Gastrocnemius medialis (tissue), 4 donors: ENCODE data around the gene TBXA2R.

Source experiments
- POLR2A ChIP-seq, 2 donors: fragments of 450-650 bp; IDR thresholded peaks; one replicate each; pipeline ENCODE4 v1.6.1; 2017; ENCODE audit warnings: antibody characterized with exemption in 2 of 2, mild to moderate bottlenecking in 2 of 2, moderate library complexity in 2 of 2
- TF ChIP-seq, protein P1 (sequence below), 5 experiments: fragments of 450-650 bp in 3 of 5; fragments of 200-600 bp in 2 of 5; sonication (generic) in 2 of 5; IDR thresholded peaks in 4 of 5; conservative IDR thresholded peaks in 1 of 5; 1 replicate in 4 of 5; 2 replicates in 1 of 5; pipeline ENCODE4 v1.5.1; 2016 to 2019; ENCODE audit warnings: antibody characterized with exemption in 5 of 5, mild to moderate bottlenecking in 3 of 5, moderate library complexity in 3 of 5

DNA sequence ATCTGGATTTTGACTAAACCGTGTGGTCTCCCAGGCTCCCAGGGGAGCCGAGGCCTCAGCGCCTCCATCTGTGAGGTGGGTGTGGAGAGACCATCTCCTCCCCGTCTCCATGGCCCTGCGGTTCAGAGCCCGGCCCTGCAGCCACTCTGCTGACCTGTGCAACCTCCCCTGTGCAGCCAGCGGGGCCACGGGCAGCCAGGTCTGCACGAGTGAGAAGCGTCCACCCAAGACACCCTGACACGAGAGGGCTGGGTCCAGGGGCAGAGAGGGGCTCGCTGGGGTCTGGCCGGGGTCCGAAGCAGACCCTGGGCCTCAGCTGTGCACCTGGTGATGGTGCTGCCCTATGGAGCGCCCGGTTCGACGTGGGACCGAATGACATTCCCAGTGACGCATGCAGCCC is 30.3 kb upstream of the TBXA2R start:
- TF ChIP-seq, protein P1, sequence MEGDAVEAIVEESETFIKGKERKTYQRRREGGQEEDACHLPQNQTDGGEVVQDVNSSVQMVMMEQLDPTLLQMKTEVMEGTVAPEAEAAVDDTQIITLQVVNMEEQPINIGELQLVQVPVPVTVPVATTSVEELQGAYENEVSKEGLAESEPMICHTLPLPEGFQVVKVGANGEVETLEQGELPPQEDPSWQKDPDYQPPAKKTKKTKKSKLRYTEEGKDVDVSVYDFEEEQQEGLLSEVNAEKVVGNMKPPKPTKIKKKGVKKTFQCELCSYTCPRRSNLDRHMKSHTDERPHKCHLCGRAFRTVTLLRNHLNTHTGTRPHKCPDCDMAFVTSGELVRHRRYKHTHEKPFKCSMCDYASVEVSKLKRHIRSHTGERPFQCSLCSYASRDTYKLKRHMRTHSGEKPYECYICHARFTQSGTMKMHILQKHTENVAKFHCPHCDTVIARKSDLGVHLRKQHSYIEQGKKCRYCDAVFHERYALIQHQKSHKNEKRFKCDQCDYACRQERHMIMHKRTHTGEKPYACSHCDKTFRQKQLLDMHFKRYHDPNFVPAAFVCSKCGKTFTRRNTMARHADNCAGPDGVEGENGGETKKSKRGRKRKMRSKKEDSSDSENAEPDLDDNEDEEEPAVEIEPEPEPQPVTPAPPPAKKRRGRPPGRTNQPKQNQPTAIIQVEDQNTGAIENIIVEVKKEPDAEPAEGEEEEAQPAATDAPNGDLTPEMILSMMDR (IDR thresholded peaks at IDR 0.05 in 4 of 5, conservative IDR thresholded peaks at IDR 0.05 in 1 of 5): no peak
- no peak for TF ChIP-seq POLR2A (IDR thresholded peaks at IDR 0.05)
